CMK (cell line): ENCODE data around the gene FHIP1B.

ENCODE experiments used
- DNase-seq: peaks from one replicate; pipeline ENCODE4 v3.0.0-alpha.2; 2010; ENCODE audit warnings: low read depth

The FHIP1B gene

GRCh38 chr11:6238902-6239301, 4.5 kb upstream of the FHIP1B start, which contains the start of gene CNGA4:
Gene CNGA4, plus strand, starts transcription at chr11:6239089. Its CDS starts 118 bp downstream, at chr11:6239207.
- DNase-seq: no peak

GRCh38 chr11:6237761-6238302, 3.4 kb upstream of the FHIP1B start:
- DNase-seq: no peak

- DNase-seq: no peak
Observed at GRCh38 chr11:6237266-6237665, 2.8 kb upstream of the FHIP1B start.

GRCh38 chr11:6233984-6234386, 451 bp downstream of the FHIP1B start:
- DNase-seq: no peak

GRCh38 chr11:6232899-6233298, 1.5 kb downstream of the FHIP1B start:
- DNase-seq: no peak

- DNase-seq: no peak
Observed at GRCh38 chr11:6229911-6230310, 4.5 kb downstream of the FHIP1B start.

GRCh38 chr11:6228520-6228919, 5.9 kb downstream of the FHIP1B start:
- DNase-seq: no peak

- no peak for DNase-seq
Observed at GRCh38 chr11:6225896-6226295, 8.5 kb downstream of the FHIP1B start.

- no peak for DNase-seq
Observed at GRCh38 chr11:6225024-6225423, 9.4 kb downstream of the FHIP1B start.

- no peak for DNase-seq
Observed at GRCh38 chr11:6224421-6224820, 10.0 kb downstream of the FHIP1B start.

GRCh38 chr11:6223854-6224253, 10.6 kb downstream of the FHIP1B start:
- no peak for DNase-seq

- DNase-seq: no peak
Observed at GRCh38 chr11:6219359-6219758, 15.1 kb downstream of the FHIP1B start.

GRCh38 chr11:6217722-6218121, 16.7 kb downstream of the FHIP1B start:
- no peak for DNase-seq

GRCh38 chr11:6216501-6216900, 17.9 kb downstream of the FHIP1B start:
- DNase-seq: no peak

GRCh38 chr11:6214530-6214929, 19.9 kb downstream of the FHIP1B start:
- DNase-seq: no peak

GRCh38 chr11:6210274-6210955, 24.0 kb downstream of the FHIP1B start:
- DNase-seq: no peak

- DNase-seq: no peak
Observed at GRCh38 chr11:6209801-6210200, 24.6 kb downstream of the FHIP1B start.

GRCh38 chr11:6206456-6207180, 27.8 kb downstream of the FHIP1B start:
- no peak for DNase-seq

GRCh38 chr11:6205366-6205765, 29.1 kb downstream of the FHIP1B start, which contains the start of gene C11orf42:
Gene C11orf42, plus strand, starts transcription at chr11:6205557. Its CDS starts 59 bp downstream, at chr11:6205616.
- DNase-seq: no peak

GRCh38 chr11:6204706-6205105, 29.7 kb downstream of the FHIP1B start:
- DNase-seq: no peak

GRCh38 chr11:6203327-6203726, 31.1 kb downstream of the FHIP1B start:
- no peak for DNase-seq

- DNase-seq: no peak
Observed at GRCh38 chr11:6202041-6202440, 32.4 kb downstream of the FHIP1B start.

GRCh38 chr11:6201481-6201880, 33.0 kb downstream of the FHIP1B start:
- DNase-seq: no peak
